GM12878 (cell line): Measurements from ENCODE around the gene DDO. TPM values are rescaled to one million over a fixed set of nuclear protein-coding genes. Genes with fewer than 3 reads are reported as not detected.

Experiments
- ATAC-seq: fragments of 200-7000 bp; cut with Tn5 transposase; 3 replicates; pipeline ENCODE4 v1.9.1; 2020; ENCODE audit warnings: mild to moderate bottlenecking, moderate library complexity
- BruUV-seq: library from RNA; stranded (reverse); fragments of 400-500 nt; replicated peaks from 2 replicates; lab custom pipeline; 2021; lab: Mats Ljungman, UMichigan
- CTCF ChIA-PET: fragments of 300-600 bp; sonication (Branson Sonifier 250); formaldehyde crosslinking; extraction: SDS; loops from one replicate; lab custom pipeline; 2021; ENCODE audit warnings: inconsistent platforms; lab: Yijun Ruan, JAX
- POLR2A ChIA-PET: fragments of 350-600 bp; formaldehyde crosslinking; extraction: SDS; loops from one replicate; lab custom pipeline; 2021; ENCODE audit warnings: inconsistent platforms; lab: Charles Lee
- RAD21 ChIA-PET: fragments of 300-600 bp; sonication (Branson Sonifier 250); formaldehyde crosslinking; loops from one replicate; lab custom pipeline; 2023; ENCODE audit warnings: antibody characterized with exemption; ENCODE audit not compliant: unreplicated experiment; lab: Charles Lee
- SMC1A ChIA-PET: fragments of 300-600 bp; sonication (Branson Sonifier 250); formaldehyde crosslinking; loops from one replicate; lab custom pipeline; 2023; ENCODE audit not compliant: unreplicated experiment, uncharacterized antibody; lab: Charles Lee
- DNase-seq: peaks from one replicate; pipeline ENCODE4 v3.0.0-alpha.2; 2011; ENCODE audit warnings: low read depth, low spot score
- FAIRE-seq: peaks from 3 replicates; lab custom pipeline; 2011; peaks lifted over from hg19 to GRCh38; lab: Jason Lieb, UNC
- H2AFZ ChIP-seq: 2 replicates; pipeline ENCODE4 v1.6.0; 2011; ENCODE audit warnings: low read depth, low read length, control low read depth; ENCODE audit not compliant: control insufficient read depth
- H3K27ac ChIP-seq: 2 replicates; pipeline ENCODE4 v1.5.1; 2011; ENCODE audit warnings: control low read depth; ENCODE audit not compliant: control insufficient read depth, insufficient read depth
- H3K27me3 ChIP-seq, 2 experiments: replicated peaks in 1 of 2; 2 replicates each; pipeline versions ENCODE4 v1.6.0 to v1.6.1; 2011; ENCODE audit warnings: low read length in 1 of 2; ENCODE audit not compliant: control insufficient read depth in 2 of 2, insufficient read depth in 2 of 2
- H3K36me3 ChIP-seq, 2 experiments: 2 replicates each; pipeline ENCODE4 v1.5.1; 2011; ENCODE audit warnings: low read length in 1 of 2; ENCODE audit not compliant: control insufficient read depth in 2 of 2, insufficient read depth in 2 of 2
- H3K4me1 ChIP-seq: 2 replicates; pipeline ENCODE4 v1.6.1; 2011; ENCODE audit warnings: mild to moderate bottlenecking, low read length, moderate library complexity, mixed read lengths; ENCODE audit not compliant: control insufficient read depth, insufficient read depth
- H3K4me2 ChIP-seq: 2 replicates; pipeline ENCODE4 v1.6.0; 2011; ENCODE audit warnings: control low read depth; ENCODE audit not compliant: control insufficient read depth, insufficient read depth
- H3K4me3 ChIP-seq: fragments of 200-600 bp; sonication (generic); 2 replicates; pipeline ENCODE4 v1.5.1; 2016
- H3K79me2 ChIP-seq: 2 replicates; pipeline ENCODE4 v1.6.0; 2011; ENCODE audit warnings: low read length; ENCODE audit not compliant: control insufficient read depth, insufficient read depth
- H3K9ac ChIP-seq: 2 replicates; pipeline ENCODE4 v1.8.0; 2011; ENCODE audit warnings: low read length, control low read depth, mixed read lengths; ENCODE audit not compliant: control insufficient read depth, insufficient read depth
- H3K9me3 ChIP-seq: replicated peaks from 3 replicates; pipeline ENCODE4 v1.5.1; 2011; ENCODE audit warnings: mild to moderate bottlenecking, low read length; ENCODE audit not compliant: control insufficient read depth, insufficient read depth
- H4K20me1 ChIP-seq: 2 replicates; pipeline ENCODE4 v1.6.0; 2011; ENCODE audit not compliant: control insufficient read depth, insufficient read depth
- BCL3 ChIP-seq: IDR thresholded peaks from 2 replicates; pipeline ENCODE4 v1.6.1; 2011; ENCODE audit warnings: borderline replicate concordance, low read depth, mild to moderate bottlenecking, moderate library complexity, low read length; ENCODE audit not compliant: insufficient read depth, poor library complexity, severe bottlenecking
- CEBPZ ChIP-seq: fragments of 150-350 bp; IDR thresholded peaks from 2 replicates; pipeline ENCODE4 v1.6.1; 2016; ENCODE audit warnings: low read depth, low read length
- EGR1 ChIP-seq, 2 experiments: IDR thresholded peaks; 1 replicate in 1 of 2; 2 replicates in 1 of 2; pipeline ENCODE4 v1.6.1; 2011 to 2012; ENCODE audit warnings: low read depth in 2 of 2, low read length in 2 of 2, borderline replicate concordance in 1 of 2, mild to moderate bottlenecking in 1 of 2, moderate library complexity in 1 of 2
- HDAC2 ChIP-seq: fragments of 200-600 bp; sonication (generic); IDR thresholded peaks from 2 replicates; pipeline ENCODE4 v1.6.1; 2017
- MYC ChIP-seq: IDR thresholded peaks from 2 replicates; pipeline ENCODE4 v1.6.1; 2011; ENCODE audit warnings: mild to moderate bottlenecking, low read length, moderate library complexity, inconsistent platforms; ENCODE audit not compliant: insufficient read depth, insufficient replicate concordance, insufficient read length, severe bottlenecking
- RAD21 ChIP-seq: IDR thresholded peaks from 2 replicates; pipeline ENCODE4 v1.6.1; 2011; ENCODE audit warnings: mild to moderate bottlenecking, low read depth, low read length, moderate library complexity; ENCODE audit not compliant: insufficient read depth
- RUNX3 ChIP-seq: IDR thresholded peaks from 2 replicates; pipeline ENCODE4 v1.6.1; 2012; ENCODE audit warnings: low read length, inconsistent platforms
- USF1 ChIP-seq: IDR thresholded peaks from 2 replicates; pipeline ENCODE4 v1.6.1; 2011; ENCODE audit warnings: borderline replicate concordance, low read depth, mild to moderate bottlenecking, moderate library complexity, mixed read lengths, low read length; ENCODE audit not compliant: insufficient read depth; ENCODE audit errors: extremely low read length
- ZBED1 ChIP-seq: IDR thresholded peaks from 2 replicates; pipeline ENCODE4 v1.6.1; 2016; ENCODE audit warnings: borderline replicate concordance
- WGBS: methylation state at CpG from one replicate; pipeline ENCODE4 v1.1.6; 2016; ENCODE audit warnings: low lambda C conversion rate; ENCODE audit not compliant: insufficient replicate concordance, insufficient coverage; ENCODE audit errors: missing lambda C conversion rate; 5-methylcytosine and 5-hydroxymethylcytosine counted together
- in situ Hi-C: fragments of 300-500 bp; cut with MboI; formaldehyde crosslinking; loops from 9 replicates; pipeline ENCODE4 v1.14.3; 2018; ENCODE audit warnings: mixed read lengths
- intact Hi-C: fragments of 100-400 bp; cut with micrococcal nuclease; formaldehyde crosslinking; loops from one replicate; pipeline ENCODE4 v1.14.2; 2022; ENCODE audit not compliant: unreplicated experiment
- polyA plus RNA-seq, 11 experiments: library from polyadenylated mRNA; depleted of rRNA in 4 of 11; unstranded in 6 of 11; stranded (reverse) in 5 of 11; fragments of >200 nt; fragmentation: Nextera tagmentation in 4 of 11; fragmentation: Illumina TruSeq in 1 of 11; extraction: Ambion mirVana in 4 of 11; extraction: Trizol in 1 of 11; gene quantifications; 1 replicate in 1 of 11; 2 replicates in 10 of 11; pipeline versions ENCODE4 v1.2.1 to v1.2.3, GENCODE V29; 2011 to 2016; ENCODE audit warnings: inconsistent platforms in 2 of 11, missing spikeins in 2 of 11, low read depth in 1 of 11
- total RNA-seq, 4 experiments: library from RNA; depleted of rRNA in 3 of 4; stranded (reverse); fragments of >200 nt in 3 of 4; fragmentation: Illumina TruSeq in 1 of 4; extraction: Trizol in 1 of 4; gene quantifications; 2 replicates each; pipeline versions ENCODE4 v1.2.1 to v1.2.3, GENCODE V29; 2013 to 2021

Gene DDO
- total and polyA plus RNA-seq, 10 of the 15 experiments (the other 5 are each of a cell fraction or from before 2014, with no cell fraction given): 0.04 to 0.14 (median 0.09) TPM; not detected in 6

GRCh38 chr6:110421749-110422443 is 6.5 kb upstream of the DDO start:
- peaks cover 5% of the 10 kb centered on the region; the same call in 2 of the 3 replicates for H3K9me3 ChIP-seq
- H3K27me3 ChIP-seq: no peaks in the 10 kb centered on the region
- H3K4me1 ChIP-seq: no peaks in the 10 kb centered on the region
- DNase-seq: no peak
- no peak overlapping the region for H3K9ac ChIP-seq
- no peak for ATAC-seq
- TF ChIP-seq RUNX3: 0 out of 2 replicates have a peak, but pooled peaks have one; percentile 18
- no peak for TF ChIP-seq MYC
- H3K27ac ChIP-seq: no peak overlapping the region
- no TSS peak for BruUV-seq
- no peak overlapping the region for H3K4me2 ChIP-seq
- SMC1A ChIA-PET: no interaction called here
- POLR2A ChIA-PET: no interaction called here
- no peaks in the 10 kb centered on the region for H4K20me1 ChIP-seq
- WGBS: 2% methylated on average over 4 of the region's 4 CpGs
- H3K79me2 ChIP-seq: no peaks in the 10 kb centered on the region
- no peak for FAIRE-seq
- no peak overlapping the region for H3K4me3 ChIP-seq
- no peak overlapping the region for H2AFZ ChIP-seq
- CTCF ChIA-PET: no interaction called here
- H3K36me3 ChIP-seq: no peaks in the 10 kb centered on the region
- intact Hi-C loops (no loop called here), in situ Hi-C loops (no loop called here)
- RAD21 ChIA-PET: interaction anchor here (0.5 kb wide), 1 partner anchor 476 kb away, joined by 4 read pairs; no protein-coding TSS in a partner anchor

- H3K27ac ChIP-seq: no peak overlapping the region
- no TSS peak for BruUV-seq
- ChIA-PET POLR2A (no interaction called here), RAD21 (no interaction called here), CTCF (no interaction called here), SMC1A (no interaction called here)
- no peak overlapping the region for H3K4me3 ChIP-seq
- peaks cover 5% of the 10 kb centered on the region; the same call in 2 of the 3 replicates for H3K9me3 ChIP-seq
- no peak overlapping the region for H3K4me2 ChIP-seq
- H3K4me1 ChIP-seq: no peaks in the 10 kb centered on the region
- no peaks in the 10 kb centered on the region; a peak in 1 of 4 replicates for H3K27me3 ChIP-seq
- intact Hi-C loops (no loop called here), in situ Hi-C loops (no loop called here)
- no peak overlapping the region for H3K9ac ChIP-seq
- ATAC-seq (no peak), FAIRE-seq (no peak), DNase-seq (no peak)
- H2AFZ ChIP-seq: no peak overlapping the region
- H4K20me1 ChIP-seq: no peaks in the 10 kb centered on the region
- H3K79me2 ChIP-seq: no peaks in the 10 kb centered on the region
- WGBS: 32% methylated on average over 6 of the region's 6 CpGs
- no peaks in the 10 kb centered on the region for H3K36me3 ChIP-seq
- TF ChIP-seq HDAC2: no peak
- TF ChIP-seq EGR1 (IDR thresholded peaks at IDR 0.05; ENCODE audit: borderline replicate concordance in 1 of 2, low read depth in 2 of 2, low read length in 2 of 2): no peak
- TF ChIP-seq BCL3: no peak
- TF ChIP-seq CEBPZ: no peak
- no peak for TF ChIP-seq RAD21
- no peak for TF ChIP-seq ZBED1
- TF ChIP-seq USF1: no peak
These were observed 3.8 kb upstream of the DDO start for GRCh38 chr6:110419028-110419739.
